GM23248 (cell line): ENCODE measurements around the gene NUP210. TPM values are rescaled to one million over a fixed set of nuclear protein-coding genes. Genes with fewer than 3 reads are reported as not detected.

Experiments used
- DNase-seq: peaks from one replicate; pipeline ENCODE4 v3.0.0-alpha.2; 2015
- H2AFZ ChIP-seq: fragments of 200-600 bp; sonication (generic); 2 replicates; pipeline ENCODE4 v1.6.1; 2016; ENCODE audit warnings: antibody characterized with exemption
- H3F3A ChIP-seq: fragments of 200-600 bp; sonication (generic); 2 replicates; pipeline ENCODE4 v1.6.1; 2016; ENCODE audit warnings: mild to moderate bottlenecking, antibody characterized with exemption, mixed run types; ENCODE audit not compliant: insufficient read depth
- H3K27ac ChIP-seq: fragments of 200-600 bp; sonication (generic); 2 replicates; pipeline ENCODE4 v1.5.1; 2016; ENCODE audit warnings: mild to moderate bottlenecking
- H3K27me3 ChIP-seq: fragments of 200-600 bp; sonication (generic); replicated peaks from 2 replicates; pipeline ENCODE4 v1.6.1; 2016; ENCODE audit warnings: mild to moderate bottlenecking; ENCODE audit not compliant: insufficient read depth
- H3K36me3 ChIP-seq: fragments of 200-600 bp; sonication (generic); 2 replicates; pipeline ENCODE4 v1.6.1; 2016; ENCODE audit warnings: low read depth, mild to moderate bottlenecking
- H3K4me1 ChIP-seq: fragments of 200-600 bp; sonication (generic); 2 replicates; pipeline ENCODE4 v1.6.1; 2016; ENCODE audit warnings: mild to moderate bottlenecking; ENCODE audit not compliant: insufficient read depth
- H3K4me2 ChIP-seq: fragments of 200-600 bp; sonication (generic); one replicate; pipeline ENCODE4 v1.6.1; 2016; ENCODE audit warnings: mild to moderate bottlenecking; ENCODE audit not compliant: unreplicated experiment
- H3K4me3 ChIP-seq: fragments of 200-600 bp; sonication (generic); 2 replicates; pipeline ENCODE4 v1.5.1; 2016; ENCODE audit warnings: mild to moderate bottlenecking
- H3K79me2 ChIP-seq: fragments of 200-600 bp; sonication (generic); 2 replicates; pipeline ENCODE4 v1.6.1; 2016; ENCODE audit warnings: mild to moderate bottlenecking; ENCODE audit not compliant: insufficient read depth
- H3K9ac ChIP-seq: fragments of 200-600 bp; sonication (generic); 2 replicates; pipeline ENCODE4 v1.6.1; 2016; ENCODE audit warnings: mild to moderate bottlenecking
- H3K9me2 ChIP-seq: fragments of 200-600 bp; sonication (generic); 2 replicates; pipeline ENCODE4 v1.6.1; 2016; ENCODE audit warnings: mixed run types, mild to moderate bottlenecking, moderate library complexity; ENCODE audit not compliant: insufficient read depth
- H3K9me3 ChIP-seq: fragments of 200-600 bp; sonication (generic); one replicate; pipeline ENCODE4 v1.6.1; 2017; ENCODE audit warnings: low read depth
- H4K20me1 ChIP-seq: fragments of 200-600 bp; sonication (generic); 2 replicates; pipeline ENCODE4 v1.6.0; 2016; ENCODE audit not compliant: insufficient read depth
- EZH2 ChIP-seq: fragments of 200-600 bp; sonication (generic); IDR thresholded peaks from 2 replicates; pipeline ENCODE4 v1.6.1; 2018; ENCODE audit warnings: antibody characterized with exemption, mild to moderate bottlenecking; ENCODE audit not compliant: insufficient read depth, poor library complexity, severe bottlenecking
- EZH2phosphoT487 ChIP-seq: fragments of 200-600 bp; sonication (generic); IDR thresholded peaks from 2 replicates; pipeline ENCODE4 v1.6.1; 2018; ENCODE audit warnings: antibody characterized with exemption, moderate library complexity, mild to moderate bottlenecking, low read depth; ENCODE audit not compliant: insufficient read depth
- WGBS, 2 experiments: methylation state at CpG; one replicate each; pipeline ENCODE4 v1.1.6; 2015 to 2017; ENCODE audit warnings: low lambda C conversion rate in 2 of 2, low coverage in 1 of 2; ENCODE audit errors: missing lambda C conversion rate in 2 of 2; 5-methylcytosine and 5-hydroxymethylcytosine counted together
- in situ Hi-C: fragments of 300-500 bp; cut with MboI; formaldehyde crosslinking; loops from 2 replicates; pipeline ENCODE4 v1.15.0; 2020
- polyA plus RNA-seq: library from polyadenylated mRNA; unstranded; fragments of >200 nt; fragmentation: Nextera tagmentation; extraction: Ambion mirVana; gene quantifications from 2 replicates; pipeline ENCODE4 v1.2.1, GENCODE V29; 2016
- total RNA-seq: library from RNA; depleted of rRNA; stranded (reverse); fragments of >200 nt; shearing (Covaris generic); gene quantifications from 2 replicates; pipeline ENCODE4 v1.2.3, GENCODE V29; 2014

The NUP210 gene
- total and polyA plus RNA-seq, 2 experiments from 2014 or later, result 0.04 TPM; not detected in 1

- TF ChIP-seq EZH2phosphoT487 (no peak), EZH2 (no peak)
- no peak overlapping the region for H3K9ac ChIP-seq
These were observed 15.3 kb downstream of the NUP210 start for GRCh38 chr3:13404626-13405452.

GRCh38 chr3:13403847-13404246, 16.3 kb downstream of the NUP210 start:
- 24 to 28% methylated on average over 6 of the region's 6 CpGs for WGBS, 2 experiments
- Histone ChIP-seq H2AFZ (no peak overlapping the region), H3K9me3 (no peaks in the 10 kb centered on the region), H3K4me2 (no peak overlapping the region), H3K36me3 (no peaks in the 10 kb centered on the region), H3K9me2 (no peaks in the 10 kb centered on the region), H4K20me1 (no peaks in the 10 kb centered on the region), H3K27ac (no peak overlapping the region), H3K4me1 (no peaks in the 10 kb centered on the region), H3F3A (no peaks in the 10 kb centered on the region), H3K4me3 (no peak overlapping the region), H3K9ac (no peak overlapping the region), H3K27me3 (no peaks in the 10 kb centered on the region), H3K79me2 (no peaks in the 10 kb centered on the region)
- TF ChIP-seq EZH2 (no peak), EZH2phosphoT487 (no peak)
- no peak for DNase-seq
- in situ Hi-C loops, result no loop called here

More at GRCh38 chr3:13404626-13405452, 15.3 kb downstream of the NUP210 start:
- H3K9me3 ChIP-seq, result no peaks in the 10 kb centered on the region
- no peaks in the 10 kb centered on the region for H3K4me1 ChIP-seq
- no peak overlapping the region for H3K27ac ChIP-seq
- no peaks in the 10 kb centered on the region for H3K79me2 ChIP-seq
- no peaks in the 10 kb centered on the region for H4K20me1 ChIP-seq
- no peaks in the 10 kb centered on the region for H3F3A ChIP-seq
- no peak for DNase-seq
- H3K9me2 ChIP-seq, result no peaks in the 10 kb centered on the region
- no peaks in the 10 kb centered on the region for H3K27me3 ChIP-seq
- no peak overlapping the region for H3K4me3 ChIP-seq
- in situ Hi-C loops, result no loop called here
- no peaks in the 10 kb centered on the region for H3K36me3 ChIP-seq
- no peak overlapping the region for H2AFZ ChIP-seq
- no peak overlapping the region for H3K4me2 ChIP-seq
- WGBS, 2 experiments, result 40 to 41% methylated on average over 9 of the region's 9 CpGs

GRCh38 chr3:13403213-13403819, 16.8 kb downstream of the NUP210 start:
- Histone ChIP-seq H3K4me2 (no peak overlapping the region), H3K4me3 (no peak overlapping the region), H3K4me1 (no peaks in the 10 kb centered on the region), H2AFZ (no peak overlapping the region), H3K9ac (no peak overlapping the region), H3K27ac (no peak overlapping the region), H4K20me1 (no peaks in the 10 kb centered on the region), H3K27me3 (no peaks in the 10 kb centered on the region), H3K9me3 (no peaks in the 10 kb centered on the region), H3K9me2 (no peaks in the 10 kb centered on the region), H3K36me3 (no peaks in the 10 kb centered on the region), H3F3A (no peaks in the 10 kb centered on the region), H3K79me2 (no peaks in the 10 kb centered on the region)
- 54 to 61% methylated on average over 9 of the region's 9 CpGs for WGBS, 2 experiments
- DNase-seq, result no peak
- in situ Hi-C loops, result no loop called here
- TF ChIP-seq EZH2, result no peak

GRCh38 chr3:13401149-13401548, 19.0 kb downstream of the NUP210 start:
- H3K4me1 ChIP-seq, result no peaks in the 10 kb centered on the region
- H3K4me3 ChIP-seq, result no peak overlapping the region
- H3K79me2 ChIP-seq, result no peaks in the 10 kb centered on the region
- in situ Hi-C loops, result no loop called here
- no peak overlapping the region for H3K9ac ChIP-seq
- no peak for TF ChIP-seq EZH2
- no peak for TF ChIP-seq EZH2phosphoT487
- H3F3A ChIP-seq, result no peaks in the 10 kb centered on the region
- H3K9me3 ChIP-seq, result no peaks in the 10 kb centered on the region
- WGBS, 2 experiments, result 48 to 51% methylated on average over 10 to 11 of the region's 11 CpGs
- 0 out of 2 replicates have a peak, but pooled peaks cover 2% of the 10 kb centered on the region for H3K27me3 ChIP-seq
- no peaks in the 10 kb centered on the region for H3K36me3 ChIP-seq
- no peak overlapping the region for H2AFZ ChIP-seq
- DNase-seq, result no peak
- H3K27ac ChIP-seq, result no peak overlapping the region
- H3K9me2 ChIP-seq, result no peaks in the 10 kb centered on the region
- no peaks in the 10 kb centered on the region for H4K20me1 ChIP-seq
- H3K4me2 ChIP-seq, result no peak overlapping the region
